ENCODE data around the gene KIFC3. TPM values are rescaled to one million over a fixed set of nuclear protein-coding genes. Genes with fewer than 3 reads are reported as not detected.

Gene KIFC3
- total RNA-seq, 1 donor from 2014 or later: 36.8 TPM

DNA sequence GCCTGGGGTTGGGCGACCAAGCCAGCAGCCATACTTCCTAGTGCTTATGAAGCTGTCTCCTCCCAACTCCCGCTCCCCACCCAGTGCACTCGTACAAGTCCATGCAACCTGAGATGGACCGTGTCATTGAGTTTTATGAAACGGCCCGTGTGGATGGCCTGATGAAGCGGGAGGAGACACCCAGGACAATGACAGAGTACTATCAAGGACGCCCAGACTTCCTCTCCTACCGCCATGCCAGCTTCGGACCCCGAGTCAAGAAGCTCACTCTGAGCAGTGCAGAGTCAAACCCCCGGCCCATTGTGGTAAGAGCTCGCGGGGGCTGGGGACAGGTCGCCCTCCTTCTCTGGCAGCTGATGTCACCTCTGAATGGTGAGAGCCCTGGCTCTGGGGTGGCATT is 77.8 kb downstream of the KIFC3 start:
- no peaks in the 10 kb centered on the region for H3K36me3 ChIP-seq
- intact Hi-C loops (cut with DNase I): no loop called here
- DNase-seq (ENCODE audit: extremely low spot score in 2 of 2): no peak
- H3K27ac ChIP-seq: no peak overlapping the region
- no peak overlapping the region for H3K4me3 ChIP-seq
- TF ChIP-seq CTCF (IDR thresholded peaks at IDR 0.05) (no peak), POLR2A (IDR thresholded peaks at IDR 0.05) (no peak), POLR2AphosphoS5 (IDR thresholded peaks at IDR 0.05; ENCODE audit: insufficient read depth in 1 of 2, low read depth in 1 of 2) (no peak)
- H3K9me3 ChIP-seq: no peaks in the 10 kb centered on the region
- H3K27me3 ChIP-seq: no peaks in the 10 kb centered on the region
- H3K4me1 ChIP-seq: no peaks in the 10 kb centered on the region

DNA sequence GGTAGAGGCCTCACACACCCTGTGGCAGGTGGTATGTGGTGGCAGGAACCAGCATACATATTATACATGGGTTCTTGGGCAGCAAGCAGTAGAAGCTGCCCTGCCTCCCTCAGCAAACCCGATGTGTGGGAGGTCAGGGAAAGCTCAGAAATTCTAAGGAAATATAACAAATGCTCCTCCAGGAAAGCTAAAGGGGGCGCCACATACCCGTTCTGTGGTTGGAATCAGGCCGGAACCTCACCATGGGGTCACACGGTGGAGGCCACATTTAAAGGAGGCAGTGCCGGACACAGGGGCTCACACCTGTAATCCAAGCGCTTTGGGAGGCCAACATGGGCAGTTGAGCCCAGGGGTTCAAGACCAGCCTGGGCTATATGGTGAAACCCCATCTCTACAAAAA is 79.1 kb downstream of the KIFC3 start:
- no peaks in the 10 kb centered on the region for H3K9me3 ChIP-seq
- no peaks in the 10 kb centered on the region for H3K27me3 ChIP-seq
- no peaks in the 10 kb centered on the region for H3K36me3 ChIP-seq
- no peak for DNase-seq (ENCODE audit: extremely low spot score in 2 of 2)
- H3K4me1 ChIP-seq: no peaks in the 10 kb centered on the region
- H3K27ac ChIP-seq: no peak overlapping the region
- TF ChIP-seq POLR2A (IDR thresholded peaks at IDR 0.05): no peak
- no peak for TF ChIP-seq CTCF (IDR thresholded peaks at IDR 0.05)
- TF ChIP-seq POLR2AphosphoS5 (IDR thresholded peaks at IDR 0.05; ENCODE audit: insufficient read depth in 1 of 2, low read depth in 1 of 2): no peak
- intact Hi-C loops (cut with DNase I): no loop called here
- no peak overlapping the region for H3K4me3 ChIP-seq

GRCh38 chr16:57722651-57723050 is 79.6 kb downstream of the KIFC3 start:
- no peak overlapping the region for H3K4me3 ChIP-seq
- H3K9me3 ChIP-seq: no peaks in the 10 kb centered on the region
- intact Hi-C loops (cut with DNase I): no loop called here
- DNase-seq (ENCODE audit: extremely low spot score in 2 of 2): no peak
- H3K36me3 ChIP-seq: no peaks in the 10 kb centered on the region
- H3K27me3 ChIP-seq: no peaks in the 10 kb centered on the region
- H3K4me1 ChIP-seq: no peaks in the 10 kb centered on the region
- no peak overlapping the region for H3K27ac ChIP-seq
- TF ChIP-seq CTCF (IDR thresholded peaks at IDR 0.05) (no peak), POLR2A (IDR thresholded peaks at IDR 0.05) (no peak), POLR2AphosphoS5 (IDR thresholded peaks at IDR 0.05; ENCODE audit: insufficient read depth in 1 of 2, low read depth in 1 of 2) (no peak)

DNA sequence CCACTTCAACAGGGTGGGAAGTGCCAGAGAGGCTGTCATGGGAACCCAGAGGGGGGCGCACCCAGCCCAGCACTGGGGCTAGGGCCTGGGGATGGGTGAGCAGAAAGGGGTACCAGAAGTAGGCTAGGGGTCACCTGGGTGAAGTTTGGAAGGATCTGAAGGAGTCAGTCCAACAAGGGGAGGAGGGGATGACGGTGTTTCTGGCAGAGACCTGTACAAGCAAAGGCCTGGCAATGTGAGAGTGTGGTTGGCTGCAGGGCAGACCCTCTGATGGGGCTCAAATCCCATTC is 80.1 kb downstream of the KIFC3 start:
- intact Hi-C loops (cut with DNase I): no loop called here
- no peaks in the 10 kb centered on the region for H3K36me3 ChIP-seq
- H3K9me3 ChIP-seq: no peaks in the 10 kb centered on the region
- no peak overlapping the region for H3K4me3 ChIP-seq
- no peak for DNase-seq (ENCODE audit: extremely low spot score in 2 of 2)
- no peaks in the 10 kb centered on the region for H3K27me3 ChIP-seq
- no peaks in the 10 kb centered on the region for H3K4me1 ChIP-seq
- H3K27ac ChIP-seq: no peak overlapping the region
- TF ChIP-seq CTCF (IDR thresholded peaks at IDR 0.05) (no peak), POLR2A (IDR thresholded peaks at IDR 0.05) (no peak), POLR2AphosphoS5 (IDR thresholded peaks at IDR 0.05; ENCODE audit: insufficient read depth in 1 of 2, low read depth in 1 of 2) (no peak)

DNA sequence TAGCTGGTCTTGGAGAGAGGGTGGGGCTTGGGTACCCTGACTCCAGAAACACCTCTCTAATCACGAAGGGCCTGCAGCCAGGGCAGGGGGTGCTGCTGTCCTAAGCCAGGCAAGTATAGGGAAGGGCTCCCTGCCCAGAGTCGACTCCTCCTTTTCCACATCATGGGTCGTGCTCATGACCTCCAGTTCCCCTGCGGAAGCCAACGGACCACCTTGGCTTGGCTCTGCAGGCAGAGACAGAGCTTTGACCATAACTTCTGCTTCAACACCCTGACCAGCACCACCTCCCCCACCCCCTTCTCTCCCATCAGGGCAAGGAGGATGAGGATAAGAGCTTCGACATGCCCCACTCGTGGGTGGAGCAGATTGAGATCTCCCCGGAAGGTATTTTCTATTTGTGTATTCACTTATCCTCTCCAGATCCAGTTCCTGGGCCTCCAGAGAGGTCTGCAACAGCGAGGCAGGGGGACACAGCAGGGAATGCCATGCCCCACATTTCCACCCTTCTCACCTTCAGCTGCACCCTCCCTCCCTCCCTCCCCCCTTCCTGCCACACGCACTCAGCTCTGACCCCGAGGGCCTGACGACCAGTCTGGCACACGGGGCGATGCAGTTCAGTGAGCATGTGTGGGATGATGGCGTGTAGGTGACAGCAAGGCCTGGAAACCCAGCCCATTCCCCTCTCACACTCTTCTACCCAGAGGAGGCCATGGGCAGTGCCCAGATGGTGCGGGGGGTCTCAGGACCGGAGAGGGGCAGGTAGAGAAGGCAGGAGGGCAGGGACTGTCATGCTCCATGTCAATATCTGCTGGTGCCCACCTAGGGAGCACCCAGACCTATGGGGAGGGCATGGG is 80.7 kb downstream of the KIFC3 start:
- TF ChIP-seq POLR2AphosphoS5 (IDR thresholded peaks at IDR 0.05; ENCODE audit: insufficient read depth in 1 of 2, low read depth in 1 of 2): no peak
- TF ChIP-seq POLR2A (IDR thresholded peaks at IDR 0.05): no peak
- no peak for TF ChIP-seq CTCF (IDR thresholded peaks at IDR 0.05)
- no peak overlapping the region for H3K27ac ChIP-seq
- no peaks in the 10 kb centered on the region for H3K4me1 ChIP-seq
- no peaks in the 10 kb centered on the region for H3K27me3 ChIP-seq
- DNase-seq (ENCODE audit: extremely low spot score in 2 of 2): no peak
- no peak overlapping the region for H3K4me3 ChIP-seq
- intact Hi-C loops (cut with DNase I): no loop called here
- no peaks in the 10 kb centered on the region for H3K36me3 ChIP-seq
- H3K9me3 ChIP-seq: no peaks in the 10 kb centered on the region

All from vagina (tissue), 2 donors.